Measurements from ENCODE around the gene TMEM106B.

DNA sequence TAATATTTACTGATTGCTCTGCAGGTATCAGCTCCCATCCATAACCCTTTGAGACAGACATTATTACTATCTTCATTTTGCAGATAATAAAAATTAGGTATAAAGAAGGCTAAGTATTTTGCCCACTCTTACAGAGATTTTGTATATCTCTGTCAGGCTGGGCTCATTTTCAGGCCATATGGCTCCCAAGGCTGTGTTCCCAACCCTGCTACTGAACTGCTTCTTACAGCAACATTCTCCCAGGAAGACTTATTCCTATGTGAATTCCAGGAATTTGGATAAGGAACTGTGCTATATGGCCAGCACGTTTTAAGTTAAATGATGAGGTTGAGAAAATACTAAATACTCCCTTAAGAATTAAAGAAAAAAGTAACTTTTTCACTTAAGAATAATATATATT lies 1.9 kb upstream of the TMEM106B start:
- TF ChIP-seq POLR2A (IDR thresholded peaks at IDR 0.05; ENCODE audit: borderline replicate concordance, extremely low read depth, insufficient read depth, insufficient read length) (no peak), POLR2AphosphoS5 (IDR thresholded peaks at IDR 0.05; ENCODE audit: low read depth, low read length) (no peak), EZH2 (IDR thresholded peaks at IDR 0.05) (no peak), SP1 (IDR thresholded peaks at IDR 0.05; ENCODE audit: low read depth) (no peak), JUND (IDR thresholded peaks at IDR 0.05) (no peak), YY1 (IDR thresholded peaks at IDR 0.05; ENCODE audit: extremely low read depth, insufficient replicate concordance, low read depth, low read length) (no peak), SRF (IDR thresholded peaks at IDR 0.05; ENCODE audit: low read depth) (no peak), CEBPB (IDR thresholded peaks at IDR 0.05; ENCODE audit: low read depth) (no peak), TCF7L2 (IDR thresholded peaks at IDR 0.05; ENCODE audit: borderline replicate concordance, extremely low read depth, insufficient read depth, insufficient read length) (no peak)
- TF ChIP-seq, protein P1, sequence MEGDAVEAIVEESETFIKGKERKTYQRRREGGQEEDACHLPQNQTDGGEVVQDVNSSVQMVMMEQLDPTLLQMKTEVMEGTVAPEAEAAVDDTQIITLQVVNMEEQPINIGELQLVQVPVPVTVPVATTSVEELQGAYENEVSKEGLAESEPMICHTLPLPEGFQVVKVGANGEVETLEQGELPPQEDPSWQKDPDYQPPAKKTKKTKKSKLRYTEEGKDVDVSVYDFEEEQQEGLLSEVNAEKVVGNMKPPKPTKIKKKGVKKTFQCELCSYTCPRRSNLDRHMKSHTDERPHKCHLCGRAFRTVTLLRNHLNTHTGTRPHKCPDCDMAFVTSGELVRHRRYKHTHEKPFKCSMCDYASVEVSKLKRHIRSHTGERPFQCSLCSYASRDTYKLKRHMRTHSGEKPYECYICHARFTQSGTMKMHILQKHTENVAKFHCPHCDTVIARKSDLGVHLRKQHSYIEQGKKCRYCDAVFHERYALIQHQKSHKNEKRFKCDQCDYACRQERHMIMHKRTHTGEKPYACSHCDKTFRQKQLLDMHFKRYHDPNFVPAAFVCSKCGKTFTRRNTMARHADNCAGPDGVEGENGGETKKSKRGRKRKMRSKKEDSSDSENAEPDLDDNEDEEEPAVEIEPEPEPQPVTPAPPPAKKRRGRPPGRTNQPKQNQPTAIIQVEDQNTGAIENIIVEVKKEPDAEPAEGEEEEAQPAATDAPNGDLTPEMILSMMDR (IDR thresholded peaks at IDR 0.05 in 2 of 3, conservative IDR thresholded peaks at IDR 0.05 in 1 of 3; ENCODE audit: borderline replicate concordance in 1 of 3, insufficient read depth in 1 of 3, low read depth in 2 of 3, low read length in 2 of 3), result no peak
- TF ChIP-seq, protein P2, sequence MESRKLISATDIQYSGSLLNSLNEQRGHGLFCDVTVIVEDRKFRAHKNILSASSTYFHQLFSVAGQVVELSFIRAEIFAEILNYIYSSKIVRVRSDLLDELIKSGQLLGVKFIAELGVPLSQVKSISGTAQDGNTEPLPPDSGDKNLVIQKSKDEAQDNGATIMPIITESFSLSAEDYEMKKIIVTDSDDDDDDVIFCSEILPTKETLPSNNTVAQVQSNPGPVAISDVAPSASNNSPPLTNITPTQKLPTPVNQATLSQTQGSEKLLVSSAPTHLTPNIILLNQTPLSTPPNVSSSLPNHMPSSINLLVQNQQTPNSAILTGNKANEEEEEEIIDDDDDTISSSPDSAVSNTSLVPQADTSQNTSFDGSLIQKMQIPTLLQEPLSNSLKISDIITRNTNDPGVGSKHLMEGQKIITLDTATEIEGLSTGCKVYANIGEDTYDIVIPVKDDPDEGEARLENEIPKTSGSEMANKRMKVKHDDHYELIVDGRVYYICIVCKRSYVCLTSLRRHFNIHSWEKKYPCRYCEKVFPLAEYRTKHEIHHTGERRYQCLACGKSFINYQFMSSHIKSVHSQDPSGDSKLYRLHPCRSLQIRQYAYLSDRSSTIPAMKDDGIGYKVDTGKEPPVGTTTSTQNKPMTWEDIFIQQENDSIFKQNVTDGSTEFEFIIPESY (IDR thresholded peaks at IDR 0.05; ENCODE audit: extremely low read depth, insufficient replicate concordance, low read length), result no peak

All from HCT116 (cell line).